Measurements from ENCODE around the gene AKAP3. TPM values are rescaled to one million over a fixed set of nuclear protein-coding genes. Genes with fewer than 3 reads are reported as not detected.

AKAP3 gene
- total RNA-seq = 1 to 10 TPM; 1.6 to 3.4 TPM
- long read RNA-seq, partial matches to known transcripts = 0 of 2 reads
- long read RNA-seq, other reads (novel, unspliced or antisense) = 2 of 2 reads

DNA sequence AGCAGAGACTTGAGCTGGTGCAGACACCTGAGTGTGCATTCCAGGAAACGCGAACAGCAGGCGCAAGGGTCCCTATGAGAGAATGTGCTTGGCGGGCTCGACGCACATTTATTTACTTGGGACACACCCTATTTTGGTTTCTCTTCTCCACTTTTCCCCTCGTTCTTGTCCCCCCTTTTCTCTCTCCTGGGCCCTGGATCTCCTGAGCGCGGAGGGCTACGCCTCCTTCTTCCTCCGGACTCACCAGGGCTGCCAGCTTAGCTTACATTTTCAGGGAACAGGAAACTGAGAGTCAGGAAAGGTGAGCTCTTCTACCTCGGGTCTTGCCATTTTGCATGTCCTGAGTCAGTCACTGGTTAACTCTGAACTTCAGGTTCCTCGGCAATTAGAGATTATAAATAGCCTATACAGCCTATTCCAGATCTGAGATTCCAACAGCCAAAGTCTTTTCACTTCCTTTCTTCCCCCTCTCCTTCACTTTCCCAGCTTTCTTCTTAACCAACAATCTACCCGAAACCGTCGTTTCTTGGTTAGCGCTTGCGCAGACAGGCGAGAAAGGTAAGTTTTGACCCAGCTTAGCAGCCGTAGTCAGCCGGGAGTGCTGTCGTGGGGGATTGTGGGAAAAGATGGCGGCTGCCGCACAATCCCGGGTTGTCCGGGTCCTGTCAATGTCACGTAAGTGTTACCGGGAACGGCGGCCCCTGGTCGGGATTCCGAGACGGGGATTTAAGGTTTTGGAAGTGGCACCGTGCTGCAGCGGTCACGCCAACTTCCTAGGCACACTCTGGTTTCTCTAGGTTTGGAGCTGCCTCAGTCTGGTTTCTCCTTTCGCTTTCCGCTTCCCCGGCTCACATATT, at the start of gene AKAP3, which contains the start of gene NDUFA9:
TSS of gene AKAP3 (minus strand) at position 551 of the 857 bp plus-strand sequence. CDS start 10,855 bp downstream, outside the sequence.
TSS of gene NDUFA9 (plus strand) at position 614 of the 857 bp plus-strand sequence. CDS start at position 627, 13 bp downstream.
- intact Hi-C loops (cut with DNase I, micrococcal nuclease) = no loop called here
- ATAC-seq (peak; percentile 97), DNase-seq (peak; percentile 83 to 84)

DNA sequence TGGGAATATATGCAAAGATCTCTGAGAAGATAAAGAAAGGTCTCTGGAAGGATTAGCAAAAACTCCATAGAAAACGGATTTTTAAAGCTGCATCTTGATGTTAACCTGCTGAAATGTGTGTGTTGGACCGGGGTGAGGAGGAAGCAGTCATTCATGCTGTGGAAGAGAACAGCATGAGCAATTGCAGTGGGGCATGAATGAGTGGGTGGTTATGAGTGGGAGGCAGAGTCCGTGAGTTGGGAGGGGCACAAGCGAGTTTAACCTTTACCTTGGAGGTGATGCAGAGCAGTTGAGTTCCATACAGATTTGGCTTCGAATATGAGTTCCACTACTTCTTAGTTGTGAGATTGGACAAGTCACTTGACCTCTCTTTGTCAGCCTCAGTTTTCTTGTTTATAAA, 41.9 kb upstream of the AKAP3 start:
- ATAC-seq (no peak), DNase-seq (no peak)
- intact Hi-C loops (cut with DNase I, micrococcal nuclease) = no loop called here

DNA sequence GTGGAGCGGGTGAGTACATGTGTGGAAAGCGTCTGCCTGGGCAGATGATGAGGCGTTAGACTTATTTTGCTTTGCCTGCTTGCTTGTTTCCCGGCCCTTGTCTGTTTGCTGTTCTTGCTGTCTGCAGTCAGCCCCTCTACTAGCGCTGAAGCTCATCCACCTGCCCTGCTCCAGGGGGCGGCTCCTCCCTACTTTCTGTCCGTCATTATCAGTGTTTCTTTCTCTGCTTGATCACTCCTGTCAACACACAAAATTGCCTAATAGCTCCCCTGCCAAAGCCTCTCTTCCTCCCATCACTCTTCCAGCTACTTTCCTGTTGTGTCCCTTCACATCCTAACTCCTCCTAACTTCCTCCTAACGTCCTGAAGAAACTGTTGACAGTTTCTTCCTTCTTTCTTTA, 36.5 kb upstream of the AKAP3 start:
- ATAC-seq = no peak
- no peak for DNase-seq
- intact Hi-C loops (cut with DNase I, micrococcal nuclease) = no loop called here

DNA sequence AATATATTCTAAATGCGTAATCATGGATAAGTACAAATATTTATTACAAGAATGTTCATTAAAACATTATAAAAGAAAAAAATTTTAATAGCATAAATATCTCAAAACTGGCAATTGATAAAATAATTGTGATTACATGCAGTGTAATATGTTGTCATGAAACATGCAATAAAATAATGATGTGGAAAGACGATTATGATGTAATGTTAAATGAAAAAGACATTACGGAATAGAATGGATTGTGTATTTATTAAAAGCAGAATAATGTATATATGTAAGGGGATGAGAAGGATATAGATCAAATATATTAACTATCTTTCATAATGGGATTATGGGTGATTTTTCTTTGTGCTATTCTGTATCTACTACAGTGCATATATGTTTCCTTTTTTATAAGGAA, 32.9 kb upstream of the AKAP3 start:
- intact Hi-C loops (cut with DNase I, micrococcal nuclease) = no loop called here
- ATAC-seq (no peak), DNase-seq (no peak)

DNA sequence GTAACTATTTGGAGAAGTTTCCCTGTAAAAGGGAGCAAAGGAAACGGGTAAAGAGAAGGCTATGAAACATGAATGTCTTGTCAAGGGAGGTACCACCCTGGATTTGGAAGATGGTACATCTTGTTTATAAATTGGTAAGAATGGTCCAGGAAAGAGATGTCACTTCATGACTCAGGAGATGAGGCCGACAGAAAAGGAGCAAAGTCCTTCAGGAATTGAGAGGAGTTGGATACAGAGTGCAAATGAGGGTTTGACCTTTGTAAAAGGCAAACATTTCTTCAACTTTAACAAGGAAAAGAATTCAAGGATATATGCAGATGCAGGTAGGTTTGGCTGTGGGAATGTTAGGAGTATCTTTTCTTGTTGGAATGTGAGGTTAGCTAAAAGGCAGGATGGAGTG, 30.9 kb upstream of the AKAP3 start:
- DNase-seq = no peak

DNA sequence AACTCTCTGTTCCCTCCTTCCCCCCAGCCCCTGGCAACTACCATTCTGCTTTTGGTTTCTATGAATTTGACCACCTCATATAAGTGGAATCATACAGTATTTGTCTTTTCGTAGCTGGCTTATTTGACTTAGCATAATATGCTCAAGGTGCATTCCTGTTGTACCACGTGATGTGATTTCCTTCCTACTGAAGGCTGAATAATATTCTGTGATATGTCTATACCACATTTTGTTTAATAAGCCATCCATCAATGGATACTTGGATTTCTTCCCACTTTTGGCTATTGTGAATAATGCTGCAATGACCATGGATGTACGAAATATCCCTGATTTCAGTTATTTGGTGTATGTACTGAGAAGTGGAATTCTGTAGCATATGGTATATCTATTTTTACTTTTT, 16.4 kb upstream of the AKAP3 start:
- no peak for ATAC-seq
- intact Hi-C loops (cut with DNase I, micrococcal nuclease) = no loop called here
- no peak for DNase-seq

More for the DNA sequence above, 30.9 kb upstream of the AKAP3 start:
- intact Hi-C loops (cut with DNase I, micrococcal nuclease) = no loop called here
- peak; percentile 85 for ATAC-seq

DNA sequence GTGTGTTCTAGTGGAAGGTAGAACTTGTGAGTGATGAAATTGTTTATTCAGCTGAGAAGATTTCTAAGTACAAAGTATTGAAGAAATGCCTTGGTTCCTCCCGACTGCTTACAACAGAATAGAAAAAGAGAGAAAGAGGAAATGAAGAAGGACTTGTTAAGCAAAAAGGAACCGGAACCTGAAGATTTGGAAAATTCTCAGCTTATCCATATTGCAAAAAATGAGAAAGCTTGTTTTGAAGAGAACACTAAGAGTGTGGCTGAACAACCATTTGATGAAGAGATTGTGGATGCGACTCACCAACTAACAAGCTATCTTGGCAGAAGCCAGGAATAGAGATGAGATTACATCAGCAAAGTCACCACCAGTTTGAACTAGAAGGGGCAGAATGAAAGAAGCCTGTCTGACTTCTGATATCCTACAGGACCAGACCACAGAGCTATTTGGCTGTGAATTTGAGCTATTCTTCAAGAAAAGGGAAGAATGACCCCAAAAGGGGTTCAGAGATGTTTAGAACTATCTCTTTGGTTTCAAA, 15.2 kb upstream of the AKAP3 start:
- ATAC-seq (no peak), DNase-seq (no peak)
- intact Hi-C loops (cut with DNase I, micrococcal nuclease) = no loop called here

DNA sequence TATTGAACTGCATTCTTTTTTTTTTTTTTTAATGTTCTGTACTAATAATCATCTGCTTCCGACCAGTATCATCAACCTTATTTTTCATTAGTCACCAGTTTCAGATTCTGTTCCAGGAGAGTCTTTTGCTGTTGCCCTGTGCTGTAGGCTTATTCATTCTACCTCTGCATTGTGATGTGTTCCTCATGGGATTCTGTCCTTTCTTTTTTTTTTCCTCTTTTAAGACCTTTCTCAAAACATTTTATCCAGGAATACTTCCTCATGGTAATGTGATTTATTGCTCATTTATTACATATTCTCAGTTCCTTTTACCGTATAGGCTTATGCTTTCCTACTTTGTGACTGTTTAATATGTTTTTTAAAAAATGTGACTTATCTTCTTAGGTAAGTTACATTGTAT, 4.8 kb upstream of the AKAP3 start:
- no peak for DNase-seq
- no peak for ATAC-seq
- intact Hi-C loops (cut with DNase I, micrococcal nuclease) = no loop called here

DNA sequence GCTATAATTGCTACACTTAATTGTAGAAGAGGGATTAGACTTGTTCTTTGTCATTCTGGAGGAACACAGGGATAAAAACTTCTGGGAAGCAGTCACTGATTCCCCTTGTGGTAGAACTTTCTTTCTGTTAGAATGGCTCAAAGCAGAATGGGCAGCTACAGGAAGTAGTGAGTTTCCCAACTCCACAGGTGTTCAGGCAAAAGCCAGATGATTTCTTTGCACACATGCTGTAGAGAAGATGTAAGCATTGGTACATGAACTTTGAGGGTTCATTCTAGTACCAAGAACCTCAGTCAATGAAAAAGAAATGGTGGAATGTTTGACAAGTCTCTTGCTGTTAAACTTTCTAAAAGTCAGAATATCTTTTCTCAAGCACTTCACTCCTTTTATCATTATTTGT, 4.4 kb upstream of the AKAP3 start:
- DNase-seq = no peak
- ATAC-seq = no peak
- intact Hi-C loops (cut with DNase I, micrococcal nuclease) = no loop called here

DNA sequence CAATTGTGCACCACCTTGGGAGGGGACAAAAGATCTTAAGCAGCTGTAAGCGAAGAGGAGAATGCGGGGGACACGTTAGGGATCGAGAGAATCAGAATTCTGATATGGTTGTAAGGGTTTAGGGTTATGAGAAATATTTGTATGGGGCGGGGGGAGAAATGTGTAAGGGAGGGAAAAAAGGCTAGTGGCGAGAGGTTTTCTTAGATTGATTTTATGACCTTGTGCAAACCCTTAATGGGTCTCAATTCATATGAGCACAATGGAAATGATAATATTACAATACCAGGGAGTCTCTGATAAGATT, 459 bp upstream of the AKAP3 start:
- intact Hi-C loops (cut with DNase I, micrococcal nuclease) = no loop called here
- ATAC-seq (no peak), DNase-seq (no peak)

DNA sequence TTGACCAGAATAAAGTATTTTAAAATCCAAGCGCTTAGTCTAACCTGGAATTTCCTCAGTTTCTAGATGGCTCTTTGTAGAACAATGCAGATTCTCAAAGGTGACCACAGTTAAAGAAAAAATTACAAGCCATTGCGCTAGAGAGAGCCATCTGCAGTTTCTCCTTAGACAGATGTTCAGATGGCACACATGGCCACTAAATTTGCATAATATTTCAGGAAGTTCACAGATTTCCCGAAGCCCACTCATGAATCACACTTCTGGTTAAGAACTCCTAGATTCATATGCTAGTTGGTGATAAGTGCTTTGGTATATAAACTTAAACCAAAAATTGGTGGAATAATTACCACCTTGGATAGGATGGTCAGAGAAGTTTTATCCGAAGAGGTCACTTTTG, 749 bp downstream of the AKAP3 start:
- DNase-seq = no peak
- intact Hi-C loops (cut with DNase I, micrococcal nuclease) = no loop called here
- peak; percentile 32 for ATAC-seq

DNA sequence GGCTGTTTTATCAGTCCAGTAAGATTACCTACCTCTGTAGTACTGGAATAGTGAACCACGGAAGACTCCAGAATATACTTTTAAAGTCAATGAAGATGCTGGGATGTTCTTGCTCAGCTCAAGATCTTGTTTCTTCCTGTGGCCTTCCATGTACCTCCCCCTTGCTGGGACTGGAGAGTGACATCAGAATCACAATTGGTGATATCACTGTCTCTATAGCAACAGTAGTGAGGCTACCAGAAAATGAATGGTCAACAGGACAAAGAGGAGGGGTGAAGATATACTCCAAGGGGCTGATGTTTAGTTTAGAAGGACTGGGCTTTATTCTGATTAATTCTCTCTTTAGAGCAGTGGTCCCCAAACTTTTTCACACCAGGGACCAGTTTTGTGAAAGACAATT, 3.8 kb downstream of the AKAP3 start:
- DNase-seq = no peak
- no peak for ATAC-seq
- intact Hi-C loops (cut with DNase I, micrococcal nuclease) = no loop called here

DNA sequence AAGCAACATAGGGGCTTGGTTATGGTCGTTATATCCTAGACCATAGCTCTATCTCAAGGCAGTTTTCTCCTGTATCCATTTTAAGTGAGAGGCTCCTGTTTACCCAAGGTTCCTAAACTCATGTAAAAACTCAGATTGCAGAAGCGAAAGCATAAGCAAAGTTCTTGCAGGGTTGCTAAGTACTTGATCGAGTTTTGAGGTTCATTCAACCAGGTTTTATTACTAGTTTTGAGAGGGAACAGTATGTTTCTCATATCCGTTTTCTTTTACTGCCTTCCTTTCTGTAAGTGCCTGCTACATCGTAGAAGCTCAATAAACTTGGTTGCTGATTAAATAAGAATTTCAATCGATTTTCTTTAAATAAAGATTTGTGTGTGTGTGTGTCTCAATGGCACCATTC, 5.1 kb downstream of the AKAP3 start:
- intact Hi-C loops (cut with DNase I, micrococcal nuclease) = no loop called here
- DNase-seq (no peak), ATAC-seq (no peak)

DNA sequence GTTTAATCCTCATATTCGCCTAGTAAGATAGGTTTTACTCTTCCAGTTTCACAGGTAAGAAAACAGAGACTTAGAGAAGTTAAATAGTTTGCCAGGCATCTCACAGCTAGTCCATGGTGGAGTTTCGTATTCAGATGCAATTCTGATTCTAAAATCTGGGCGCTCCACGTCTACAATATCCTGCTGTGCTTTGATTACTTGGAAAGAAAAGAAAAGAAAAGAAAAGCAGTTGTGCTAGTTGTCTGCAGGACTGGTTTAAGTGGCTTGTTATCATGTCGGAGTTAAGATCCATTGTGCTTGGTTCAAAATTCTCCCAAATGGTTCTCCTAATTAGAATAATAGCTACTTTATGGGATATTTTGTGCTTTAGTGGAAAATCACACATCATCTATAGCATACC, 18.6 kb downstream of the AKAP3 start:
- intact Hi-C loops (cut with DNase I, micrococcal nuclease) = no loop called here
- DNase-seq = no peak

DNA sequence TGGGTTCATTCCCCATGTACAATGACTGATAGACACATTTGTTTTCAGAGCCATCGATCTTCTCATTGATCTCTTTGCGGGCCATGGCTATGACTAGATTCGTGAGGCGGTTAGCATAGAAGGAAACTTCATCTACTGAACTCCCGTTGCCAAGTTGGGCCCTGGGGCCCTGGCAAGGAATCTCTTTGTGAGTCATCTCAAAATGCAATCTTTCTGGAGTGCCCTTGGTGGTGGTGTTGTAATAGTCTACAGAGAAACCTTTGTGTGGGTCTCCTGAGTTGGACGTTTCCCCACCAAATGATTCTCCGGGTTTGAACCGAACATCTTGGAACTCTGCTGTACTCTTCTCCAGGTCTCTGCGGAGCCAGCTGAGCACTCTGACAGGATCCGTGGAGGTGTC, 20.4 kb downstream of the AKAP3 start:
- DNase-seq (no peak), ATAC-seq (no peak)
- intact Hi-C loops (cut with DNase I, micrococcal nuclease) = no loop called here

More for the DNA sequence above, 18.6 kb downstream of the AKAP3 start:
- ATAC-seq = no peak

DNA sequence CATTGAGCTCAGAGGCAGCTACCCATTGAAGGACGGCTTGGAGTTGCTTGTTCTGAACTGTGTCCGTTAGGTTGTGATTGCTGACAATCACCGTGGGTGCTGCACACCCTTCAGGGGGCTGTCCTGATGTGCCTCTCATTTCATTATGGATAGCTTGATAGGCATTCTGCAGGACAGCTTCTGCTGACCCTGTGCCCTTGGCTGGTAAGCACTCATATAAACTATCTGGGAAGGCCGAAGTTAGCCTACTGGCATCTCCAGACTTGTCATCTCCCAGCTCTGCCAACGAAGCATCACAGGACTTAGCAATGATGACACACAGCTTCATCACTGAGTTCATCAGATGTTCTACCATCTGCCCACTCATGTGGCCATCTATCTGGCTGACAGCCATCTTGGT, 22.3 kb downstream of the AKAP3 start:
- no peak for ATAC-seq
- intact Hi-C loops (cut with DNase I, micrococcal nuclease) = no loop called here

DNA sequence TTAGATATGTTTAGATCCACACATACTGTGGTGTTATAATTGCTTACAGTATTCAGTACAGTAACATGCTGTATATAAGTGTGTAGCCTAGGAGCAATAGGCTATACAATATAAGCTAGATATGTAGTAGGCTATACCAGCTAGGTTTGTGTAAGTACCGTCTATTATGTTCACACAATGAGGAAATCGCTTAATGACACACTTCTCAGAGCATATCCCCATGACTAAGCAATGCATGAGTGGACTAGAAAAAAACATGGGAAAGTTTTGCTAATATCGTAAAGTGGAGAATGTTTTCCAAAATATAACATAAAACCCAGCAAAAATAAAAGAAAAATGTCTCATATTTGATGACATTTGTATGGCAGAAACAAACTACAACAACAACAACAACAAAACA, 27.3 kb downstream of the AKAP3 start:
- DNase-seq = no peak
- intact Hi-C loops (cut with DNase I, micrococcal nuclease) = no loop called here
- ATAC-seq = no peak

More for the DNA sequence above, 22.3 kb downstream of the AKAP3 start:
- no peak for DNase-seq

DNA sequence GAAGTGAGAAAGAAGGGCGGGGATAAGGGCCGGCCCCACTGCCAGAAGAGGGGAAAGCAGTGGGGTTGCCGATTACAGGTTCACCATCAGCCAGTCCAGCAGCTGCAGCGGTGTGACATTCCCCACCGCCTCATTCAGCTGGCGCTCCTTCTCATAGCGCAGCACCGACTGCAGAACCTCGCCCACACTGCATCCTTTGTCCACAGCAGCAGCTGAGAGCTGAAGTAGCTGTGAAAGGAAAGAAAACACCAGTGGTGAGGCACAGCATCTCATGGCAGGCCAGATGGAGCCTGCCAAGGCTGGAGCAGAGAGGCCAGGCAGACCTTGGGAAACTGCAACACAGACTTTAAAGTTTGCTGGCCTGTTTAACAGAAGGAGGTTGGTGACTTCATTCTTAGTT, 33.2 kb downstream of the AKAP3 start:
- ATAC-seq = no peak
- intact Hi-C loops (cut with DNase I, micrococcal nuclease) = no loop called here
- no peak for DNase-seq

DNA sequence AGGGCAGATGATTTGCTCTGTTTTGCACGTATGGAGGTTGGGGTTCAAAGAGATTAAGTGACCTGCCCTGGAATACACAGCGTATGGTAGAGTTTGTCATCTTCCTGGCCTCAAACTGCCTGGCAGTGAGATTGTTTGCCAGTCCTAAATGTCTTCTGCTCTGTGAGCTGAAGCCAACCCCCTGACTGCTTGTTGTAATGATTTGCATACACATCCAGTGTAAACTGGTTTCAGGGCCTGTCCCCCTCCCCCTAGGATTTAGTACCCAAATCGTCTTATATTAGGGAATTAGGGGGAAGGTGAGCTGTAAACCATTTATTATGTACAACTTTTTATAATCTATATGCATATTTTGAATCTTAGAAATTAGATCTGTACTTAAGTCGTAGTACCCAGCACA, 38.4 kb downstream of the AKAP3 start:
- DNase-seq (no peak), ATAC-seq (no peak)
- intact Hi-C loops (cut with DNase I, micrococcal nuclease) = no loop called here

DNA sequence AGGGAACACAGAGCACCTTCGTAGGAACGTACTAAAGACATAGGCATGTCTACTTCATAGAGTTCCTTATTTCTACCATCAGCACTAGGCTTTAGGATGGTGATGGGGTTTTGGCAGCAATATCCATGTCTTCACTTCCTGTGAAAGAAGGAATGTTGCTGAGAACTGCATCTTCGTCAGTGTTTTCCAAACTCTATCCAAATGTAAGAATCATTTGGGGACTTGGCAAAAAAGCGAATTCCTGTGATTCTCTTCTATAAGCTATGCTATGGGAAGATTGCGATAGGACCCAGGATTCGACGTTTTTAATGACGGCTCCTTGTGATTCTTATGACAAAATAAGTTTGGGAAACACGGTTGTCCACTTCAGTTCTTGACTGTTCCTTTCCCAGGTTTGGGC, 39.8 kb downstream of the AKAP3 start:
- intact Hi-C loops (cut with DNase I, micrococcal nuclease) = no loop called here
- DNase-seq = no peak
- no peak for ATAC-seq

DNA sequence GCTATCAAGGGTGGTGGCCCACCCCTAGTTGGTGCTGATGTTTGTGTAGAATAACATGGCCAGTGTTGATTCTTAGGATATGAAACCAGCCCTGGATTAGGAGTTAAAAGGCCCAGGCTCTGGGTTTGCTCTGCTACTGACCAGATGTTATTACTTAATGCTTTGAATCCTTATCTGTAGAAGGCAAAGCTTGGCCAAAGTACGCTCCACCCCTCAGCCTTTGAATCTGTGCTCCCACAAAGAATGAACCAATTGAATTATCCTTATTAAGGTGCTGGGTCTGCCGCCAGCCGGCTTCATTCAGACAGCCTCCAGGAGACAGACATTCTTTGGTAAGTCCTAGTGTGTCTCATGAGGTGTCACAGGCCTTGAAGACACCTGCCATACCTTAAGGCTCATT, 41.8 kb downstream of the AKAP3 start:
- intact Hi-C loops (cut with DNase I, micrococcal nuclease) = no loop called here
- ATAC-seq = no peak
- no peak for DNase-seq
